GM21447 (cell line): ENCODE data around the gene ACTN4.

ENCODE experiments used
- ATAC-seq: cut with Tn5 transposase; IDR thresholded peaks from one replicate; pipeline ENCODE4 v1.9.1; 2021; ENCODE audit not compliant: unreplicated experiment

Gene ACTN4

DNA sequence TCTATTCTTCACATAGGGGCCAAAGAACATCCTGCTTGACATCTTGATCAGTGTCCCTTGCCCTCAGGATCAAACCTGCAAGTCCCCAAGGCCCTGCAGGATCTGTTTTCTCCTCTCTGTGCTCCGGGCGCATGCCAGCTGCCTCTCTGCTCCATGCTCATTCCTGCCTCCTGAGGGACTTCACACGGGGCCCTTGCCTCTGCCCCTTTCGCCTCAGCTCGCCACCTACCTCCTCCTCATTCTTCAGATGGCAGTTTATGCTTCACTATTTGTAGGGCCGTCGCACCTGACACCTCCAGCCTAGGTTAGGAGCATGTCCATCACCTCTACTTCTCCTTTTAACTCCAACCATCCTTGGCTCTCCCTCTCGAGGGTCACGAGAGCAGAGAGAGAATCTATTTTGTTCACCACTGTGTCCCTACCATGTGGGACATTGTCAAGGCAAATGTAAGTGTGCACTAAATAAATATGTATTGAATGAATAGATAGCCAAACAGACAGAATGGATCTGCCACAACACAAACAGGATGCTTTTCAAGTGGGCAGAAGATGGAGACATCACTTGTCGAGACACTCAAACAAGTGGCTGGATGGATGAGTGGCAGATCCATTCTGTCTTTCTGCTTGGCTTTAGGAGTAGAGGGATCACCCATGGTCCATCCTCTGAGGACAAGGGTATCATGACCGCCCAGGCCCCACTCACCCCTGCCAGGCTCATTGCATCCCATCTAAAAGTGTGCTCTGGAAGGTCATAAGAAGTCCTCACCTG lies 29.6 kb downstream of the ACTN4 start:
- ATAC-seq = no peak

DNA sequence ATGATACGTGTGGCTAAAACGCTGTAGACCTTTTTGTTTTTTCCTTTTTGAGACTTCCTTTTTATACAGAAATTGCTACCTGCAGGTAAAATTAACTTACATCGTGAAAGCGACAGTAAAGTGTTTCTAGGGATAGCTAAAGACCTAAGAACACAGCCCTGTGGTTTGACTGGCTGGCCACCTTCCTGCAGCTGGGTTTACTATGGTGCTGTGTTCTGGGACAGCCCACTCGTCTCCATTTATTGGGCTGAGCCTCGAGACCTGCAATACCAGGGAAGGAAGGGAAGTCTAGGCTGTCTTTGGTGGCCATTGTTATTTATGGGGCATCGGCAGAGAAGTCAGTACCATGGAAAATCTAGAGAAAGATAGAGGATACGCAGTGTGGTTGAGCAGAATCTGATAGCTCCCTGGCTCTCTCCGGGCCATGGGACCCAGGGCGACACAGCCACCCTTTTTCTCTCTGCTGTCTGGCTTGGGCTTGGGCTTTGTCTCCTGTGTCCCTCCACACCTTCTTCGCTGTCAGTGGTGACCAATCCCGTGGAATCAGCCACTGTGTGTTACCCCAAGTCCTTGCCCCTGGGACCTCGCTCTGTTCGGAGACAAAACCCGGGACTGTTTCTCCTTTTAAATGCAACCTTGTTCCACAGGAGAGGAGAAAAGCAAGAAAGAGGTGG lies 30.9 kb downstream of the ACTN4 start:
- no peak for ATAC-seq

DNA sequence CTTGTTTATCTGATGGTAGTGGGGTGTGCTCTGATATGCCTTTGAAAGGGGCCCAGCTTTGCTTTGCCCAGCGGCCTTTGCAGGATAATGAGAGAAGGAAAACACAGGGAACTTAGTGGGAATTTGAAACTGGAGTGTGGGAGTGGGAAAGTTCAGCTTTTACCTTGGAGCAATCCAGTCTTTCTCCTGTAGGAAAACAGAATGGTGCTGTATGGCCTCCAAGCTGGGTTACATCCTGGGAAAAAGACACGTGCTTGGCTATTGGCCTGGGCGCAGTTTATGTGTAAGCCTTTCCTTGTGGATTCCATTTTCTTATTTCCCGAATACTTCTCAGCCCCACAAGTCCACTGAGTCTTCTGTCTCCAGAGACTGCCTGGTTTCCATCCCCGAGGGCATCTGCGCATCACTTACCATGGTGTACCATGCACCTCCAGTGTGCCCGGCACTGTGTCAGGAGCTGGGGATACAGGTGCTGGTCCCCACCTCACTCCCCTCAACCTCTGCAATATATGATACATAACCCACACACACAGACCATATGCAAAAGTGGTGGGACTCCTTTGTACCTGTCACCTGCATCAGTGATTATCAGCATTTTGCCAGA lies 31.5 kb downstream of the ACTN4 start:
- ATAC-seq = no peak

DNA sequence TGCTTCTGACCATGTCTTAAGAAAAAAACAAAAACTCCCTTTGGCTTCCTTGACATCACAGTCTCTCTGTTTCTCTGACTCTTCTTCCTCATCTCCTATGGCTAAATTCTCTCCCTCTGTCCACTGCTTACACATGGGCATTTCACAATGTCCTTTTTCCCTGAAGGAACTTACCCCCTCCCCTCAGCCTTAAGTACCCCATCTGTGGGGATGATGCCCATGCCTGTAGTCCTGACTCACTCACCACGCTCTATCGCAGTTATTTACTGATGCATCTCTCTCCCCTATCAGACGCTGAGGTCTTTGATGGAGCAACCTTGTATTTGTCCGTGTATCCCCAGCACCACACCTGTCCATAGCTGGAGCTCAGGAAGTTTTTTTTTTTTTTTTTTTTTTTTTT lies 32.4 kb downstream of the ACTN4 start:
- ATAC-seq = no peak

DNA sequence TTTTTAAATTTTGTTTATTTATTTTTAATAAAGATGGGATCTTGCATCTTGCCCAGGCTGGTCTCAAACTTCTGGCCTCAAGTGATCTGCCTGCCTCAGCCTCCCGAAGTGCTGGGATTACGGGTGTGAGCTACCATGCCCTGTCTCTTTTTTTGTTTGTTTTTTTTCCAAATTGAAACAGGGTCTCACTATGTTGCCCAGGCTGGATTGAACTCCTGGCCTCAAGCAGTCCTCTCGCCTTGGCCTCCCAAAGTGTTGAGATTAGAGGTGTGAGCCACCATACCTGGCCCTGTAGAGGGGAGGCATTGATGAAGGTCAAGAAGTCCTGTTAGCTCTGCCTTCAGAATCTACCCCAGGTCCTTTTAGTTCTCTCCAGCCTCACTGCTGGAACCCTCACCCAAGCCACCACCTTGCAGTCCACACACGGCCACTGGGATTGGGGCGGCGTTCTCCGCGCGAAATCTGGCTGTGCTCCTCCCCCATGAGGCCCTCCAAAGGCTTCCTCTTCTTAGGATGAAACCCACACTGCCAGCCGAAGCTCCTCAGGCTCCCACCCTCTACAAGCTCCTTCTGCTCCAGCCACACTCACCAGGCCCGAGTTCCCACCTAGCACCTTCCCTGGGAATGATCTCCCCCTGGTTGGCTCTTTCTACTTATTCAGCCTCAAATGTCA lies 34.9 kb downstream of the ACTN4 start:
- ATAC-seq = no peak

DNA sequence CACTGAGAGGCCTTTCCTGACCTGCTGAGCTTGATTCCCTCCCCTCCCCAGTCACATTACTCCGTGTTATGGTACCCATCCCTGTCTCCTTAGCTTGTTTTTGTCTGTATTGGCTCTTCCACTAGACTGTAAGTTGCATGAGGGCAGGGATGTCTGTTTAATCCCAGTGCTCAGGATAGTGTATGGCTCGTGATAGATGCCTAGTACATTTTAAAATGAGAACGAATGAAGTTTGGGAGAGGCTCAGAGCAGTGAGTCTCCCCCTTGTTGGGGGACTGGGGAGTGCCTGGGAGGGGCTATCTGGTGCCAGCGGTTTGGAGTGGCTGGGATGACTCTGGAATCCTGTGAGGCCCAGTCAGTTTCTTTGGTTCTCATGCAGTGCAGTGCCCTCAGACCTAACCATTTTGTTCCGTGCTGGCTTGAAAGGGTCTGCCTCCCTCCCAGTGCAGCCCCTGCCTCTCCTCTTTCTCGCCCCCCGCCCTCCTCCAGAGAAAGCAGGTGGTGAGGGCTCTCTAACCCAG lies 35.5 kb downstream of the ACTN4 start:
- no peak for ATAC-seq

DNA sequence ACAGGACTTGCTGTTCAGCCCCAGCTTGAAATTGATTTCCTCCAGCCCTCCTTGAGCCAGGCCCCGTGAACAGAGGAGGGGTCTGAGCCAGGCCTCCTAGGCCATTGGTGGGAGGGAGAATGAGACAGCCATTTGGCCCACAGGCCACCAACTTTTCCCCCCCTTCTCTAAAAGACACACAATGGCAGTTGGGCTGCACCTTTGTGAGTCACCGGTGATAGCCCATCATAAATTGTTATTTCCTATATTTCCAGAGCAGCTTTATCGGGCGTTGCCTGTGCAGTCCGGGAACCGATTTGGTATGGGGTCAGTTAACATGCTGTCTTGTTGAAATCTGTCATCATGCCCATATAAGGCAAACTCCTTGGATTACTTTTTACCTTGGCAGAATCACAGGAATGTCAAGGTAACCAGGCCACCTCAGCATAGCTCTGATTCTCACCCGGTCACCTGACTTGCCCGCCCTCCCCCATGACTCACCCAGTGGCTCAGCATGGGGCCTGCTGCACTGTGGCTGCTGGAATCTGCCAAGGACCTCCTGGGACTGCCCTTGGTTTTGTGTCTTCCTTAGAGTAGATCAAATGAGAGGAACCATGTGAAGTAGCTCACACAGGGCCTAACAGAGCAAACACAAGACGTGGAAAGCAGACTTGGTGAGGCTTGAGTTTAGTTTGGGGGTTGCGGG lies 36.1 kb downstream of the ACTN4 start:
- ATAC-seq = no peak

DNA sequence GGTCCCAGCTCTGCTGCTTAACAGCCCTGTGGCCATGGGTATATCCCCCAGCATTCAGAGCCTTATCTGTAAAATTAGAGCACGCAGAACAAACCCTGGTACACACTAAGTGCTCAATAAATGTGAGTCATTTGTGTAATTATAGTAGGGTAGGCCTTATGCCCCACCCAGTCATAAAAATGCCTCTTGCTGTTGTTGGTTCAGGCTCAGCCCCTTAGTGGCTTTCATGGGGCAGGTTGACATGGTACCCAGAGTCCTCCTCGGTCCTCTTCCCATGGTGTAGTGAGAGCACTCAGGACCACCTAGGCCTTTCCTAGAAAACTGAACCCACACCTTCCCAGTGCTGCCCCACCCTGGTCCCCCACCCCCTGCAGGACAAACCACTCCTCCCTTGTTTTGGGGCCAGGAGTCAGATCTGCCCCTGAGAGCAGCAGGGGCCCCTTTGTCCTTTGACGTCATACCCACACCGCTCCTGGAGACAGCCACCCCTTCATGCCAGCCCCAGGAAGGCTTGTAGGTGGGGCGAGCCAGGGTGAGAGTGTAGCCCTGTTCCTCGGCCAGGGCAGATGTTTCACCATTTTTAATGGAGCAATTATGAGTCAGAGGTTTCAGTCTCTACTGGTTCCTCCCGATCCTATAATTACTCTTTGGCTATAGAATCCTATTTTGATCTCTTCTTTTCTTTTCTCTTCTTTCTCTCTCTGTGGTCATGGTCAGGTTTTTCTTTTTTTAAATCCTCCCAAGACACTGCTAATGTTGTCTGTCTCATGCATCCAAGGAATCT lies 36.8 kb downstream of the ACTN4 start:
- ATAC-seq = no peak

DNA sequence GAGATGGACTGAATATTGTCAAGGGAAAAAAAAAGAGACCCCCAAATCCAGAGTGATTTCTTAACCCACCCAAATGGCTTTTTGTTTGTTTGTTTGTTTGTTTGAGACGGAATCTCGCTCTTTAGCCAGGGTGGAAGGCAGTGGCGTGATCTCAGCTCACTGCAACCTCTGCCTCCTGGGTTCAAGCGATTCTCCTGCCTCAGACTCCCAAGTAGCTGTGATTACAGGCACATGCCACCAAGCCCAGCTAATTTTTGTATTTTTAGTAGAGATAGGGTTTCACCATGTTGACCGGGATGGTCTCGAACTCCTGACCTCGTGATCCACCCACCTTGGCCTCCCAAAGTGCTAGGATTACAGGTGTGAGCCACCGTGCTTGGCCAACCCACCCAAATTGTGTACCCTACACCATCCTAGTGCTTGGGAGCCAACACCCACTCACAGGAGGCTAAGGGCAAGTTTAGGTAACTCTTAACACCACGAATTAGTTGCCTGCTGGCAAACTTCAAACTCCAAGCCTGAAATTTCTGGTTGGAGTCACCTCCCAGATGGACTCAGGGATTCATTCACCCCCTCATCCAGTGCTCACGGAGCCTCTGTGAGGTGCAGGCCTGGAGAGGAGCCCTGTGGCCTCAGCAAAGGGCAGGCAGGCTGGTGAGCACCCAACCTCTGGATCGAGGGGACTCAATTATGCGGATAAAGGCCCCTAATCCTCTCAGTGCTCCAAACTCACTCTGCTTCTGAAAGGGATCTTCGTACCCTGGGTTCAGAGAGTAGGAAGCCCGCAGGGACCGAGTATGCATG lies 37.6 kb downstream of the ACTN4 start:
- no peak for ATAC-seq

DNA sequence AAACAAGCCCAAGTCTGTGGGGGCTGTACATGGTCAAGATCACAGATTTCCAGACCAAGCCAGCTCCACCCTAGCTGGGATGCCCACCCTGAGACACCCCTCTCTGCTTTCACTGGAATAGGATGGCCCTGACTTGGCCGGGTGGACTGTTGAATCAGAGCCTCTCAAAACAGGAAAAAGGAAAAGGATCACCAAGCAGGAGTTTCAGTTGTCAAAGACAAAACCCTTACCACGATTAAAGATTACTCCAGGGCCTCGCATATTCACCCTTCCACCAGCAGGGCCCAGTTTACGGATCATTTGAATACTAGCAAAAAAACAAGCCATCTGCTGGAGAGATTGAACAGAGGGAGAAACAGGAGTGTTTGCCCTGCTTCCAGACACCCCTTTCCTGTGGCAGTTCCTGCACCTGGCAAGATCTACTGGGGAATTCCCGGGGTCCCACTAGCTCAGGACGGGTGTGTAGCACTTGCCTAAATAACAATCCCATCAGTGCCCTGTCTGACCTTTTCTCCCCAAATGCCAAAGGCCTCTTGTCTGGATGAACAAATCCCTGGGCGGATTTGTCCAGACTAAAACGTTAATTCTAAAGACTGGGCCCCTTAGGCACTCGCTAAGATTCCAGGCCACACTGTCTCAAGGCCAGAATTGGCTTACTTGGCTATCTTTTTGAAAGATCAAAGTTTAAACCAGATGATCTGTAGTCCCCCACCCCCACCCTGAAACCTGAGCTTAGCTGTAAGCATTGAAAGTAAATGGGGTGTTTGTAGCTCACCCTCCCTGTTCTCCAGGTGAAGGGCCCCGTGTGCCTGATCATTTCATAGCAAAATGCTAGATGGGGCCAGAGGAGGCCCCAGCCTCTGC lies 38.4 kb downstream of the ACTN4 start:
- no peak for ATAC-seq

DNA sequence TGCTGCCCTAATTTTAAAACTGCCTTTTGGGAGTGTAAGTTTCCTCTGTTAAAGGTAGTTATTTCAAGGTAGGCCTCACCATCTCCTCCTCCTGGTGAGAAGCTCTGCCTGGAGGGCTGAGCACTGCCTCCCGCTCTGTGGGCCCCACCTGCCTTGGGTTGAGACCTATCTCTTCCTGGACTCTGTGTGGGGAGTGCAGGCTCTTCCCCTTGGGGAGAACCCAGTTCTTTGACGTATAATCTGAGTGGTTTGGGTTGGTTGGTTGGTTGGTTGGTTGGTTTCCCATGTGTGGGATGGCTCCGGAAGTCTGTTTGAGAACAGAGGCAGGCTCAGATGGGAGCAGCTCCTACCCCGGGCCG lies 39.1 kb downstream of the ACTN4 start:
- no peak for ATAC-seq

DNA sequence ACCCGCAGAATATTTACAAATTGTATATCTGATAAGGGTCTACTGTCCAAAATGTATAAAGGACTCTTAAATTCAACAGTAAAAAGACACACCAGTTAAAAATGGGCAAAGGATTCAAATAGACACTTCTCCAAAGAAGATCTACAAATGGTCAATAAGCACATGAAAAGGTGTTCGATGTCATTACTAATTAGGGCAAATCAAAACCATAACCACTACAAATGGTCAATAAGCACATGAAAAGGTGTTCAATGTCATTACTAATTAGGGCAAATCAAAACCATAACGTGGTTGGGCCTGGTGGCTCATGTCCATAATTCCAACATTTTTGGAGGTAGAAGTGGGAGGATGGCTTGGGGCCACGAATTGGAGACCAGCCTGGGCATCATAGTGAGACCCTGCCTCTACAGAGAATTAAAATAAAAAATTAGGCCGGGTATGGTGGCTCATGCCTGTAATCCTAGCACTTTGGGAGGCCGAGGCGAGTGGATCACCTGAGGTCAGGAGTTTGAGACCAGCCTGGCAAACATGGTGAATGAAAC lies 40.5 kb downstream of the ACTN4 start:
- ATAC-seq = no peak

DNA sequence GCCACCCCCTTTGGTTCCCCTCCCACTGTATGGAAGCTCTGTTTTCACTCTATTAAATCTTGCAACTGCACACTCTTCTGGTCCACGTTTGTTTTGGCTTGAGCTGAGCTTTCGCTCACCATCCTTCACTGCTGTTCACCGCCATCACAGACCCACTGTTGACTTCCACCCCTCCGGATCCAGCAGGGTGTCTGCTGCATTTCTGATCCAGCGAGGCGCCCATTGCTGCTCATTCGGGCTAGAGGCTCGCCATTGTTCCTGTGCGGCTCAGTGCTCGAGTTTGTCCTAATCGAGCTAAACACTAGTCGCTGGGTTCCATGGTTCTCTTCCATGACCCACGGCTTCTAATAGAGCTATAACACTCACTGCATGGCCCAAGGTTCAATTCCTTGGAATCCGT lies 42.7 kb downstream of the ACTN4 start:
- ATAC-seq = no peak

DNA sequence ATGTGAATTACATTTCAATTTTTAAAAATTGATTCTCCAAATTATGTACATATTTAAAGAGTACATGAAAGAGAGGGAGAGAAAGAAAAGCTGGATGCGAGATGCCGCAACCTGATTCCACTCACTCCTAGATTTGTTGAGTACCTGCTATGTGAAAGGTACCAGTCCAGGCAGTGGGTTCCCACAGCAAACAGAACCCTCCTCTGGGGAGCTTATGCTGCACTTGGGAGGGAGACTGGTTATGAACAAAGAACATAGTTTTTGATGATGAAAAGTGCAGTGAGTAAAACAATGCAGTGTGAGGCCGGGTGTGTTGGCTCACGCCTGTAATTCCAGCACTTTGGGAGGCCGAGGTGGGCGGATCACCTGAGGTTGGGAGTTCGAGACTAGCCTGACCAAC lies 43.4 kb downstream of the ACTN4 start:
- no peak for ATAC-seq

DNA sequence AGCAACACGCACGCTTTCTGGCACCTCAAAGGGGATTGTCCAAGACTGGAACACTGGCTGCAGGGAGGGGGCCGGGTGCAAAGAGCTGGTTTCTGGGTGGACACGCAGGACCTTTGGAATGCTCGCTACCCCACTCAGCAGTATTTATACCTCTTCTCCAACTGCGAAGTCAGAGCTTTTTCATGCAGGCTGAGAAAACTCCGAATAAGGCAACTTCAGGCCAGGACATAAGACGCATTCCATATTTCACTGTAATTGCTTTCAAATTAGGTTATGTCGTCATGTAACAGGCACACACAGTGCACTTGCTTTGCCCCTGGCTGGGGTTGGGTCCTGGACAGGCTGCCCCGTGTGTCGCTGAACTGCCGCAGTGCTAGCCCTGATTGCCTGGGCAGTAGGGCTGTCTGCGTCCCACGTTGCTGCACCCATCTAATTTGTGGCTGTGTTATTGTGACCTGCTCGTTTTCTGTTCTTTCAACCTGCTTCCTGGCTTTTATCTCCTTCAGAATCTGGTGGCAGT lies 44.5 kb downstream of the ACTN4 start:
- ATAC-seq = no peak

DNA sequence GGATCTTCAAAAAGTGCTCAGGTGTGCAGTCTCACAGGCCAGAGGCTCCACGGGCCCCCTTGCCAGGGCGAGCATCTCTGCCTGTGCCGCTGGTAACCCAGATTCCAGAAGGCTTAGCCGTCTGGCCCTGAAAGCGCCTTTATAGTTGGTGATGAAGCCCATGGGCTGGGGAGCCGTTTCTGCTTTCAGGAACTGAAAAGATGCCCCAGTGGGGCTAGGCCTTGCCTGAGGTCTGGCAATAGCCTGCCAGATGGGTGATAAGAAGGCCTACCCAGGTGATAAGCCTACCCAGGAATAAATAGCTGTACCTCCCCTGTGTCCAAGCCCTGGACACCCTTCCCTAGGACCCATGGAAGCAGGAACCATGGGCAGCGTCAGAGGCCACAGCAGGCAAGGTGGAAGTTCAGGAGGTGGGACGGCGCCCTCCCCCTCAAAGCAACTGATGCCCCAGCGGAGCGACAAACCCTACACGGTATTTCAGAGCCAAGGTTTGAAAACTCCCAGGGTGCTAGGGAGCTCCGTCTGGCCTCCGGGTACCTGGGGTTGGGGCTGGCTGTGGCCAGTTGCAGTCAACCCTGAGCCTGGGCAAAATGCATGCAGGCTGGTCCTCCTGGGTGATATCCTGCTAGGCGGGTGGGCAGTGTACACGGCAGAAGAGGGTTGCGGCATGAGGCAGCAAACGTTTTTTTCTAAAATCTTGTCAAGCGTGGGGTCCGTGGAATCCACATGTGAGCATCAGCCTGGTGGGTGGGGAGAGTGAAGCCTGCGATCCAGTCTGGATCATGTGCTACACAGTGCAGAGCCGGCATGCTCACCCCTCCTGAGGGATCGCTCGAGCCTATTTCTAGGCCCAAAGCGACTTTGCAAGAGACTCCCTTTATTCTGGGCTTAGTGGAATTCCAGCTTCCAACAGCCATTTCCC lies 45.3 kb downstream of the ACTN4 start:
- no peak for ATAC-seq
